ENCODE results near the gene ITGAE.
"Not testable (repeated sequence)": the region's sequence is repeated elsewhere in the genome, so short reads cannot be mapped to it uniquely, and the experiment has no call there.

ITGAE gene

DNA sequence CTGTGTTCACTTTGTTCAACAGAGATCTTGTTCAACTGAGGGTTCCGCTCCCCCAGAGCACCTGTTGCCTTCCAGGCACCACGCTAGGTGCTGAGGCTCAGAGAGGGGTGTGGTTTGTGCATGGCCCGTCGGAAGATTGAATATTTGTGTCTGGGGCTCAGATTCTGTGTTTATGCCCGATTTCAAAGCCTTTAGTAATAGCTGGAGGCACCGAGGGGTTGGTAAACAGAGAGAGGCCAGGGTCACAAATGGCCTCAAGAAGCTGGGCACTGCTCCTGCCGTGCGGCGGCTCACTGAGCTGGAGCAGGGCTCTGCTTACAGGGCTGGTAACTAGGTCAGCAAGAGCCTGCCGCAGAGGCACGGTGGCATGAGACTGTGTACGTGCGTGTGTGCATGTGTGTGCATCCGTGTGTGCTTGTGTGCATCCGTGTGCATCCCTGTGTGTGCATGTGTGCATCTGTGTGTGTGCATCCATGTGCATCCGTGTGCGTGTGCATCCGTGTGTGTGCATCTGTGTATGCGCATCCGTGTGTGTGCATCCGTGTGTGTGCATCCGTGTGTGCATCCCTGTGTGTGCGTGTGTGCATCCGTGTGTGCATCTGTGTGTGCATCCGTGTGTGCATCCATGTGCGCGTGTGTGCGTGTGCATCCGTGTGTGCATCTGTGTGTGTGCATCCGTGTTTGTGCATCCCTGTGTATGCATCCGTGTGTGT lies 5.4 kb downstream of the ITGAE start:
- no peak for DNase-seq (ENCODE audit: low read depth, low spot score)

DNA sequence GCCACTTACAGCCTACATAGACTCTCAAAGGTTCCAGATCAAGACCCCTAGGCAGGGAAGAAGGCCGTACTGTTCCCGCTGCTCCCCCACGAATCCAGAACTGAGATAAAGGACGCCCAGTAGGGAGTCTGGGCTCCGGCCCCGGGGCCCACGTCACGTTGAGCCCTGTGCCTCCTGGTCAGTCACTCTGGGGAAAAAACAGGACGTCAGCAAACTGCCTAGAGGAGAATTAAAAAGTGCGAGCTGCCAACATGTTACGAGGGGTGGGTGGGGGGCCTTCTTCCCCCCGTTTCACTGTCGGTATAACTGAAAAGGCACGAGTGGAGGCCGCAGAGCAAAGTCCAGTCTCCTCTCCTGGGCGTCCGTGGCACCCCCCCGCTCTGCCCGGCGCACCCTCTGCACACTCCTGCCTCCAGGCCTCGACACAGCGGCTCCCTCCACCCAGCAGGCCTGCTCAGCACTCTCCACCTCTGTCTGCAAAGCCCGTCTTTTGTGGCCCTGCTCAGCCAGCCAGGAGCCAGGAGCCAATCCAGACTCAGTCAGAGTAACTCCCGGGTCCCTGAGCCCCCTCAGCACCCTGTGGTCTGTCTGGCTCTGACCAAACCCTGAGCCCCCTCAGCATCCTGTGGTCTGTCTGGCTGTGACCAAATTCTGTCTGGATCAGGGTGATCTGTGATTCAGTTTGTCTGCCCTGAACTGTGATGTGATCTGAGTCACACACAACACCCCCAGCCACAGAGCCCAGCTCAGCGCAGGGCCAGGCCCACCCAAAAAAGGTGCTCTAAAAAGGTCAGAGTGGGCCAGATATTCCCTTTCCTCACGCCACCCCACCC lies 6.2 kb downstream of the ITGAE start:
- no peak for DNase-seq (ENCODE audit: low read depth, low spot score)

- DNase-seq (ENCODE audit: low read depth, low spot score), result not testable (repeated sequence)
Observed at GRCh38 chr17:3794152-3794551, 6.8 kb downstream of the ITGAE start.

- not testable (repeated sequence) for DNase-seq (ENCODE audit: low read depth, low spot score)
Observed at GRCh38 chr17:3793258-3793657, 7.7 kb downstream of the ITGAE start.

GRCh38 chr17:3792481-3792880 lies 8.5 kb downstream of the ITGAE start:
- no peak for DNase-seq (ENCODE audit: low read depth, low spot score)

DNA sequence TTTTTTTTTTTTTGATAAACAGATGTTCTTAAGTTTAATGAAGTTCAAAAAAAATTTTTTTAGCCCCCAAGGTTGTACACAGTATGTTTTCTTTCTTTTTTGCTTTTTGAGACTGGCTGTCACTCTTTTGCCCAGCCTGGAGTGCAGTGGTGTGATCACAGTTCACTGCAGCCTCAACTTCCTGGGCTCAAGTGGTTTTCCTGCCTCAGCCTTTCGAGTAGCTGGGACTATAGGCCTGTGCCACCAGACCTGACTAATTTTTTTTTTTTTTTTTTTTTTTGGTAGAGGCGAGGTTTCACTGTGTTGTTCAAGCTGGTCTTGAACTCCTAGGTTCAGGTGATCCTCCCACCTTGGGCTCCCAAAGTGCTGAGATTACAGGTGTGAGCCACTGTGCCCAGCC lies 12.8 kb downstream of the ITGAE start:
- no peak for DNase-seq (ENCODE audit: low read depth, low spot score)

DNA sequence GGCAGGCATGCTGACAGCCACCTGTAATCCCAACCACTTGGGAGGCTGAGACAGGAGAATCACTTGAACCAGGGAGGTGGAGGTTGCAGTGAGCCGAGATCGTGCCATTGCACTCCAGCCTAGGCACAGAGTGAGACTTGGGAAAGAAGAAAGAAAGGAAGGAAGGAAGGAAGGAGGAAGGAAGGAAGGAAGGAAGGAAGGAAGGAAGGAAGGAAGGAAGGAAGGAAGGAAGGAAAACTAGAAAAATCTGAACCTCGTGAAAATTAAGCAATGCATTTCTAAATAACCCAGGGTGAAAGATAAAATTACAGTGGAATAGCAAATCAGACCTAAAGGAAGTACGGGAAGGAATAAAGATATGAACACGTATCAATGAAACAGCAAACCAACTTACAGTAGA lies 15.7 kb downstream of the ITGAE start:
- not testable (repeated sequence) for DNase-seq (ENCODE audit: low read depth, low spot score)

DNA sequence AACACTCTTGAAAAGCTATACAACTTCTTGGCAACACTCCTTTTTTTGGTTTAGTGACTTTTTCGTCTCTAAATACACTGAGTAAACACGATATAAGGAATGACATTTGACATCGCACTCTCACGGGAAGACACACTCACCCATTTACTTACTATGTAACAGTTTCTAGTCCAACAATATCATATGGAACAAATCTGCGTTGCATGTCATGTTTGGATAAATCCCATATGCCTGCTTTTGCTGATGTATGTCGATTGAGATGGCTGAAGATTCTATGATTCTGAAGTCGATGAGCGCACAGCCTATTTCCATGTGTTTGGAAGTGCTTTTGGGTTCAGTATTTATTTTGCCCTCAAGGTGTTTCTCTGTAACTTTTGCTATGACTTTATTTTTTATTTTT lies 18.2 kb downstream of the ITGAE start:
- DNase-seq (ENCODE audit: low read depth, low spot score), result no peak

DNA sequence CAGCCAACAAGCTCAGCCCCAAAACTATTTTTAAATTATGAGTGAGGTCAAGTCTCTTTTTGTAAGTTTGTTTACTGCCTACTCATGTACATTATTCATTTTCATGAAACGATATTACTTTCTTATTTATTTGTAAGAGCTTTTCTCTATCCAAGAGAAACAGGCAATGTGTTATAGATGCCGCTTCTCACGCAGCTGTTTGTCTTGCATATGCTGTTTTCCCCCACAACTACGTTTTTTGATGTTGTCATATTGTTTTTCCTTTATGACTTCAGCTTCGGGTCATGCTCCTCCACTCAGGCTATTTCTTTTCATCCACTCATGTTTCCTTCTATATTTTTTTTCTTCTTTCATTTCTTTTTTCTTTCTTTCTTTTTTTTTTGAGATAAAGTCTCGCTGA lies 20.0 kb downstream of the ITGAE start:
- DNase-seq (ENCODE audit: low read depth, low spot score), result no peak

DNA sequence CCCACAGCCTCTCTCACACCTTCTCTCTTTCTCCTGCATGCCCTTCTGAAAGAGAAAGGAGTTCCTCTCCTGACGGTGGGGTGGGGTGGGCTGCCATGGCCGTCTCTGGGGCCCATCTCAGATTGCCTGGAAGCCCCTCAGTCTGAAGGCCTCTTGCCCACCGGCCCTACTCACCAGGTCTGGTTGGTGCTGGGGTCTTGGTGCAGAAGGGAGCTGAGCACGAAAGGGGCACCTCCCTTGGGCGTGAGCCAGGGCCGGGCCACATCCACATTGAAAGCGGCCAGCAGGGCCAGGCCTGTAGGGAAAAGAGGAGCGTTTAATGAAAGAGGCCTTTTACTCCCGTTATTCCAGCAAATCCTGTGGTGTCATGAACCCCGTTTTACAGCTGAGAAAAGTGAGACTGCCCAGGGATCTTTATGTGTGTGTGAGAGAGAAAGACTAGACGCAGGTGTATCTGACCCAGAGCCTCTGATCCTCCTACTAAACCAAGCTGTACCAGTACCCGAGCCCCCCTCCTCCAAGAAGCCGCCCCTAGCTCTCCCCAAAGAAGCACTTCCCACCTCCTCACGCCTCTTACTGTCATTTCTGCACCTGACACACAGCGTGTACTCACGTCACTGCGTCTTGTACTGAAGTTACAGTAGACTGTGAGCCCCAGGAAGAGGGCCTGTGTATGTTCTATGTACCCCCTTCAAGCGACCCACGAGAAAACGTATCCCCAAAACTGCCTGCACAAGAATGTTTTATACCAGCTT lies 23.4 kb downstream of the ITGAE start:
- no peak for DNase-seq (ENCODE audit: low read depth, low spot score)

- DNase-seq (ENCODE audit: low read depth, low spot score), result no peak
Observed at GRCh38 chr17:3773966-3774365, 27.0 kb downstream of the ITGAE start.

DNA sequence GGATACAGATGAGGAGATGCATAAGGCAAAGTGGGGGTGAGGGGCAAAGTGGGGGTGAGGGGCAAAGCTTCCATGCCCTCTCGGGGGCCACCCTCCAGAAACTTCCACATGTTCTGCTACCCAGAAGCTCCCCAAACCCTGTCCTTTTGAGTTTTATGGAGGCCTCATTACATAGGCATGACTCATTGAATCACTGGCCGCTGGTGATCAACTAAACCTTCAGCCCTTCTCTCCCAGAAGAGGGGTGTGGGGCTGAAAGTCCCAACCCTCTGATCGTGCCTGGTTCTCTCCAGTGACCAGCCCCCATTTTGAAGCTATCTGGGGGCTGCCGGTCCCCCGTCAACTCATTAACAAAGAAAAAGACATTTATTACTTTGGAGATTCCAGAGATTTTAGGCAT lies 27.5 kb downstream of the ITGAE start:
- no peak for DNase-seq (ENCODE audit: low read depth, low spot score)

DNA sequence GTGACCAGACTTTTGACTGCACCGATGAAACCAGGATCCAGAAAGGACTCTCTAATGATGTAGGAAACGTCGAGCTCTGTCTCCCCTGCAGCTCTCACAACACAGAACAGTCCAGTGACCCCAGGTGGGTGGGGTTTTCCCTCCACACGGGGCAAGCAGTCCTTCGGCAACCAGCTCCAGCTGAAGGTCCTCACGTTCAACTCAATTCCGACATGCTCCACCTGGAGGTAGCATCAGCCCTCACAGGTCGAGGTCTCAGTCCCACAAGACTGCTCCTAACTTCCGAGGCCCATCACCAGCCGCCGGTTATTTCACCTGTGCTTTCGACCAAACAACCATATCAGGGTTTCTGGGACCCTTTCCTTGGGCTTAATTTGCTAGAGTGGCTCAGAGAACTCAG lies 28.2 kb downstream of the ITGAE start:
- no peak for DNase-seq (ENCODE audit: low read depth, low spot score)

DNA sequence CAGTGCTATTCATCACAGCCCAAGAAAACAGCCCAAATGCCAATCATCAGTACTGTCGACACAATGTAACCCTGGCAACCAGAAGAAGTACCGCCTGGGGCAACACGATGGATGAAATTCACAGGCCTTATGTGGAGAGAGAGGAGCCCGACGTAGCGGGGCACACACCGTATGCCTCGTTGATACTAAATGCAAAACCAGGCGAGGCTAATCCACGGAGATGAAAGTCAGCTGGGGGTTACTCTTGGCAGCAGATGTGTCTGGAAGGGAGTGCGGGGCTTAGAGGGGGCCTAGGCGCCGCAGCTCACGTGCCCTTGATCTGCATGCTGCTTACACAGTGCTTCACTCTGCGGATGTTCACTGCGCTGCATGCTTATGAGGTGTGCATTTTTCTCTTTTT lies 29.8 kb downstream of the ITGAE start:
- DNase-seq (ENCODE audit: low read depth, low spot score), result no peak

DNA sequence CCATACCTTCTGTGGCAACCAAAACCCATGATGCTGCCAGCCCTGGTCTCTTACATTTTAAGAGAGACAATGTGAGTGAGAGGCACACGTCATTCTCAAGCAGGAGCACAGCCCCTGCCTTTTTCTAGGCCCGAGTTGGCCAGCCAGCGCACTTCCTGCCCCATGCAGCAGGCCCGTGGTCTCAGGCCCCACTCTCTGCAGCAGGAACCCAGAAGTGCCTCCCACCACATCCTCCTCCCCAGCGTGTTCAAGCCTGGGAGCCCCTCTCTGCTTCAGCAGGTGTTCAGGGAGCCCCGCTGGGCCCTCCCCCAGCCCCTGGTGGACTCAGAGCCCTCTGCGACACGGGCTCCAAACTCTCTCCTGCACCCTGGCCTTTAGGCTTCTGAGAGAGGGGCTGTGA lies 30.5 kb downstream of the ITGAE start:
- DNase-seq (ENCODE audit: low read depth, low spot score), result no peak

DNA sequence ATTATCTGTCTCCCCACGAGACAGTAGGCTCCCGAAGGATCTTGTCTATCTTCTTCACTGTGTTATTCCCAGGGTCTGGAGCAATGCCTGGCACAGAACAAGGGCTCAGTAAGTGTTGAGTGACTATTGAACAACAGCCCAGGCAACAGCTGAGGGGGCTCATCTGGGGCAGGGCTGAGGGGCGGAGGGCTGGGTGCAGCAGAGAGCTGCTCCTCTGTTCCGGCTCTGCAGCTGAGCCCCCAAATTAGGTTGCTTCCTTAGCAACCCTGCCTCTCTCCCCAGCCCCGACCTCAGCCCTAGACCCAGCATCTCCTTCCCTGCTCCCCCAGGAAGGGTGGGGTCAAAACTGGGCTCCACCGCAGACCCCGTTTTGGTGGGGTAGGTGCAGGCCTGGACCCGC lies 32.2 kb downstream of the ITGAE start:
- no peak for DNase-seq (ENCODE audit: low read depth, low spot score)

GRCh38 chr17:3768341-3768740 lies 32.6 kb downstream of the ITGAE start:
- DNase-seq (ENCODE audit: low read depth, low spot score), result no peak

GRCh38 chr17:3766779-3767178 lies 34.2 kb downstream of the ITGAE start:
- DNase-seq (ENCODE audit: low read depth, low spot score), result no peak

- DNase-seq (ENCODE audit: low read depth, low spot score), result no peak
Observed at GRCh38 chr17:3765981-3766380, 35.0 kb downstream of the ITGAE start.

GRCh38 chr17:3763777-3764170 lies 37.2 kb downstream of the ITGAE start:
- no peak for DNase-seq (ENCODE audit: low read depth, low spot score)

DNA sequence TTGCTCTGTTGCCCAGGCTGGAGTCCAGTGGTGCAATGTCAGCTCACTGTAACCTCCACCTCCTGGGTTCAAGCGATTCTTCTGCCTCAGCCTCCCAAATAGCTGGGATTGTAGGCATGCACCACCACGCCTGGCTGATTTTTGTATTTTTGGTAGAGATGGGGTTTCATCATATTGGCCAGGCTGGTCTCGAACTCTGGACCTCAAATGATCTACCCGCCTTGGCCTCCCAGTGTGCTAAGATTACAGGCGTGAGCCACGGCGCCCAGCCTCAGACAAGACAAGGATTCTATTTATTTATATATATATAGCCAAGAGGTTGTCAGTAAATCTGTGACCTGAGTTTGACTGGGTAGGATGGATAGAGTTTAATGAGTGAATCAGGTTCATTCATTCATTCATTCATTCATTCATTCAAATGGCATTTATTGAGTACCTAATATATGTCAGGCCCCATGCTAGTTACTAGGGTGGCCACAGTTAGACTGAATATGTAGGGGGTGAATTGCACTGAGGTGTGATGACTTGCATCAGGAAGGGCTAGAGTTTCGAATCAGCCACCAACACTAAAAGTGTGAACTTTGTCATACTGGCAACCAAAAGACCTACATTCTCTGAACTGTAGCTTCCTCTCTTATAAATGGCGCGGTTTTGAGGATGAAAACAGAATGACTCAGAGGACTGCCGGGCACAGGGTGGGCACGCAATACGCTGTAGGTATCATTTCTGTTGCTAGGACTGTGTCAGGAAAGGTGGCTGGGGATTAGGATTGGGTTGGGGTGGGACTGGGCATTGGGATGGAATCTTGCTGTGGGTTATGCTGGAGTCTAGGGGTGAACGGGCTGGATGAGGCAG lies 37.8 kb downstream of the ITGAE start:
- no peak for DNase-seq (ENCODE audit: low read depth, low spot score)
